Liver (tissue), 9 donors: ENCODE data around the gene CUX1. TPM values are rescaled to one million over a fixed set of nuclear protein-coding genes. Genes with fewer than 3 reads are reported as not detected.

Experiments used
- DNase-seq: peaks from one replicate; pipeline ENCODE4 v3.0.0-alpha.2; 2017; ENCODE audit warnings: low spot score
- H3K27ac ChIP-seq, 2 donors: one replicate each; pipeline ENCODE4 v1.7.0; 2013; ENCODE audit warnings: inconsistent platforms in 2 of 2, low read length in 2 of 2, control low read depth in 1 of 2, low read depth in 1 of 2, mild to moderate bottlenecking in 1 of 2
- H3K27me3 ChIP-seq, 4 donors: one replicate each; pipeline versions ENCODE4 v1.6.1 to v1.7.0; 2013; ENCODE audit warnings: low read length in 3 of 4, inconsistent platforms in 1 of 4, mild to moderate bottlenecking in 1 of 4, moderate library complexity in 1 of 4; ENCODE audit not compliant: control insufficient read depth in 4 of 4, insufficient read depth in 4 of 4
- H3K36me3 ChIP-seq, 4 donors: one replicate each; pipeline versions ENCODE4 v1.6.1 to v1.7.0; 2013; ENCODE audit warnings: low read length in 3 of 4, mild to moderate bottlenecking in 3 of 4, low read depth in 1 of 4, moderate library complexity in 1 of 4; ENCODE audit not compliant: control insufficient read depth in 4 of 4, insufficient read depth in 3 of 4
- H3K4me1 ChIP-seq, 4 donors: one replicate each; pipeline versions ENCODE4 v1.6.1 to v1.7.0; 2013; ENCODE audit warnings: low read length in 3 of 4, mild to moderate bottlenecking in 3 of 4, moderate library complexity in 1 of 4; ENCODE audit not compliant: control insufficient read depth in 4 of 4, insufficient read depth in 4 of 4
- H3K4me3 ChIP-seq, 3 donors: one replicate each; pipeline versions ENCODE4 v1.6.1 to v1.7.0; 2013; ENCODE audit warnings: low read length in 3 of 3, control low read depth in 1 of 3, low read depth in 1 of 3, mild to moderate bottlenecking in 1 of 3
- H3K9ac ChIP-seq, 2 donors: one replicate each; pipeline ENCODE4 v1.7.0; 2013; ENCODE audit warnings: low read length in 2 of 2, mild to moderate bottlenecking in 2 of 2, moderate library complexity in 2 of 2, control low read depth in 1 of 2, low read depth in 1 of 2
- H3K9me3 ChIP-seq, 4 donors: one replicate each; pipeline versions ENCODE4 v1.6.1 to v1.7.0; 2013; ENCODE audit warnings: low read length in 3 of 4; ENCODE audit not compliant: control insufficient read depth in 4 of 4
- EGR1 ChIP-seq, 2 donors: IDR thresholded peaks; 2 replicates each; pipeline ENCODE4 v1.6.1; 2016 to 2018; ENCODE audit warnings: antibody characterized with exemption in 2 of 2, low read depth in 2 of 2
- GABPA ChIP-seq, 2 donors: IDR thresholded peaks in 1 of 2; conservative IDR thresholded peaks in 1 of 2; 2 replicates each; pipeline ENCODE4 v1.6.1; 2016; ENCODE audit warnings: antibody characterized with exemption in 2 of 2, mild to moderate bottlenecking in 1 of 2, moderate library complexity in 1 of 2
- HNF4A ChIP-seq, 2 donors: conservative IDR thresholded peaks; 2 replicates each; pipeline ENCODE4 v1.6.1; 2016; ENCODE audit warnings: antibody characterized with exemption in 2 of 2, mild to moderate bottlenecking in 2 of 2
- HNF4G ChIP-seq: IDR thresholded peaks from 2 replicates; pipeline ENCODE4 v1.6.1; 2016; ENCODE audit warnings: antibody characterized with exemption
- JUND ChIP-seq, 2 donors: IDR thresholded peaks; 2 replicates each; pipeline ENCODE4 v1.6.1; 2016; ENCODE audit warnings: antibody characterized with exemption in 2 of 2
- NR2F2 ChIP-seq: IDR thresholded peaks from 2 replicates; pipeline ENCODE4 v1.6.1; 2016; ENCODE audit warnings: antibody characterized with exemption
- RAD21 ChIP-seq, 2 donors: IDR thresholded peaks; 2 replicates each; pipeline ENCODE4 v1.6.1; 2016; ENCODE audit warnings: antibody characterized with exemption in 2 of 2, mild to moderate bottlenecking in 2 of 2
- REST ChIP-seq: IDR thresholded peaks from 2 replicates; pipeline ENCODE4 v1.6.1; 2016; ENCODE audit warnings: antibody characterized with exemption, mild to moderate bottlenecking
- RXRA ChIP-seq, 2 donors: IDR thresholded peaks; 2 replicates each; pipeline ENCODE4 v1.6.1; 2017 to 2018; ENCODE audit warnings: antibody characterized with exemption in 2 of 2, mild to moderate bottlenecking in 1 of 2
- SP1 ChIP-seq: IDR thresholded peaks from 2 replicates; pipeline ENCODE4 v1.6.1; 2018; ENCODE audit warnings: antibody characterized with exemption, mild to moderate bottlenecking
- YY1 ChIP-seq: IDR thresholded peaks from 2 replicates; pipeline ENCODE4 v1.6.1; 2016; ENCODE audit warnings: antibody characterized with exemption, mild to moderate bottlenecking
- whole genome bisulfite sequencing: extraction: QIAGEN DNeasy Blood & Tissue Kit; methylation state at CpG from one replicate; pipeline ENCODE4 v1.1.7; 2013; 5-methylcytosine and 5-hydroxymethylcytosine counted together
- polyA plus RNA-seq, 2 donors: library from polyadenylated mRNA; stranded (reverse) in 1 of 2; unstranded in 1 of 2; fragments of 200-250 nt in 1 of 2; fragments of >200 nt in 1 of 2; fragmentation: Nextera tagmentation in 1 of 2; extraction: Ambion mirVana in 1 of 2; gene quantifications; one replicate each; pipeline versions ENCODE4 v1.2.1 to v1.2.3, GENCODE V29; 2013 to 2015
- total RNA-seq, 2 donors: library from RNA; depleted of rRNA; stranded (reverse); fragments of >200 nt; gene quantifications; one replicate each; pipeline ENCODE4 v1.2.3, GENCODE V29; 2014
- TF ChIP-seq, protein P1 (sequence below): fragments of 150-350 bp; IDR thresholded peaks from 2 replicates; pipeline ENCODE4 v1.5.1; 2017; ENCODE audit warnings: improper control_type of control experiment, low read depth, low read length; ENCODE audit not compliant: missing input control
- TF ChIP-seq, protein P2 (sequence below): IDR thresholded peaks from 2 replicates; pipeline ENCODE4 v1.6.1; 2016; ENCODE audit warnings: antibody characterized with exemption
- TF ChIP-seq, protein P3 (sequence below): IDR thresholded peaks from 2 replicates; pipeline ENCODE4 v1.6.1; 2016; ENCODE audit warnings: antibody characterized with exemption
- TF ChIP-seq, protein P4 (sequence below): IDR thresholded peaks from 2 replicates; pipeline ENCODE4 v1.6.1; 2016; ENCODE audit warnings: antibody characterized with exemption
- donor health status: healthy.
- donor health status: healthy.
- donor health status: healthy.
- donor health status: healthy.
- donor health status: healthy.

CUX1 gene
- total and polyA plus RNA-seq, 4 donors: 18.6 to 40.6 (median 21.4) TPM

DNA sequence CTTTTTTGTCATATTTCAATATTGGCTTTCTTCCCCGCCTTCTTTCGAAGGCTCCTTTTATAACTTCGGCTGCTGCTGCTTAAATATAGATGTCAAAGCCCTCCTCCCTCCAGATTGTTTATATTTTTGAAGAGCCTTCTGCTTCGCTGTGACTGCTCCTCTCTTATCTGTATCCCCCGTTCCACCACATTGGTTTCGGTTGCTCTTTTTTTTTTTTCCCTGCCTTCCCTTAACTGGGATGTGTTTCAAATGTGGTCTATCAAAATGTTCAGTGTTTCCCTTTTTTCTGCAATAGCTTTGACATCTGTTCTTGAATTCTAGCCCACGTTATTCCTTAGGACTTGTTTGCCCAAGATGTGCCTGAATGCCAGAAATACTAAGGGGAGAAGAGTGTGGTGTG is 96.4 kb downstream of the CUX1 start (continued):
- no peak for TF ChIP-seq REST
- no peak for TF ChIP-seq NR2F2

GRCh38 chr7:101915000-101915399 is 97.6 kb downstream of the CUX1 start:
- DNase-seq: no peak
- peak overlapping the region in 1 of 2 donors; percentile 6 for H3K27ac ChIP-seq
- peaks cover 0 to 12% (median 7%) of the 10 kb centered on the region in 4 donors for H3K36me3 ChIP-seq
- no peak overlapping the region for H3K9ac ChIP-seq
- H3K4me1 ChIP-seq: peaks cover 0 to 15% (median 2%) of the 10 kb centered on the region in 4 donors
- no peak overlapping the region for H3K4me3 ChIP-seq
- TF ChIP-seq EGR1 (IDR thresholded peaks at IDR 0.05; ENCODE audit: low read depth in 2 of 2) (no peak), HNF4A (conservative IDR thresholded peaks at IDR 0.05) (peak in 1 of 2 donors; percentile 25), NR2F2 (no peak), RXRA (IDR thresholded peaks at IDR 0.05) (peak in 1 of 2 donors; percentile 28), RAD21 (IDR thresholded peaks at IDR 0.05) (peak; percentile 23 to 35)
- TF ChIP-seq, protein P1, sequence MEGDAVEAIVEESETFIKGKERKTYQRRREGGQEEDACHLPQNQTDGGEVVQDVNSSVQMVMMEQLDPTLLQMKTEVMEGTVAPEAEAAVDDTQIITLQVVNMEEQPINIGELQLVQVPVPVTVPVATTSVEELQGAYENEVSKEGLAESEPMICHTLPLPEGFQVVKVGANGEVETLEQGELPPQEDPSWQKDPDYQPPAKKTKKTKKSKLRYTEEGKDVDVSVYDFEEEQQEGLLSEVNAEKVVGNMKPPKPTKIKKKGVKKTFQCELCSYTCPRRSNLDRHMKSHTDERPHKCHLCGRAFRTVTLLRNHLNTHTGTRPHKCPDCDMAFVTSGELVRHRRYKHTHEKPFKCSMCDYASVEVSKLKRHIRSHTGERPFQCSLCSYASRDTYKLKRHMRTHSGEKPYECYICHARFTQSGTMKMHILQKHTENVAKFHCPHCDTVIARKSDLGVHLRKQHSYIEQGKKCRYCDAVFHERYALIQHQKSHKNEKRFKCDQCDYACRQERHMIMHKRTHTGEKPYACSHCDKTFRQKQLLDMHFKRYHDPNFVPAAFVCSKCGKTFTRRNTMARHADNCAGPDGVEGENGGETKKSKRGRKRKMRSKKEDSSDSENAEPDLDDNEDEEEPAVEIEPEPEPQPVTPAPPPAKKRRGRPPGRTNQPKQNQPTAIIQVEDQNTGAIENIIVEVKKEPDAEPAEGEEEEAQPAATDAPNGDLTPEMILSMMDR: no peak
- no peaks in the 10 kb centered on the region for H3K9me3 ChIP-seq
- no peaks in the 10 kb centered on the region for H3K27me3 ChIP-seq
- 77% methylated on average over 15 of the region's 15 CpGs for WGBS

DNA sequence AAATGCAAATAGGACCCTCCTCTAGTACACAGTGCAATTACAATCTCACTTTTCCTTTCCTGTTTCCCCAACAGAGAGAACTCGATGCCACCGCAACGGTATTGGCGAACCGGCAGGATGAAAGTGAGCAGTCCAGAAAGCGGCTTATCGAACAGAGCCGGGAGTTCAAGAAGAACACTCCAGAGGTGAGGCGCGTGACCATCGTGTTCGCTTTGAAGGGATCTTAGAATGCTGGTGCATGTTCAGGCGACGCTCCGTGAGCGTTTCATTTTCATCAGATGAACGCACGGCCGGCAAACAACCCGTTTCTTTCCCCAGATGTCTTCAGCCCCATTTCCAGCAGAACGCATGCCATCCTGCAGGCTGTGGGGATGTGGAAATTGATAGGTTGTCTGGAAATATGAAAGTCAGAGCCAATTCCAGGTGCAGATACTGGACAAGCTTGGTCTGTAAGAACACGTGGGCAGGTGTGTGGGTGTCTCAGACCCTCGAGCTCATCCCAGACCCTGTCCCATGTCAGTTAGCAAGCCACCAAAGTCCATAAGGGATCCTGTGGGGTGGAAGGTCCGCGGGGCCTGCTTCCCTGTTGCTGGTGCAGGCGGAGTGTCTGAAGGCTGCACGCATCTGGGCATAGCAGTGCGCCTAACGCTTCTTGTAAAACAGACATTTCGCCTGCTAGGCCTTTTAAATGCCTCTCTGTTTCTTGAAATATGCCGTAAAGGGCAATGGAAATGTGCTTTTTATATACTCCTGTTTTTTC is 98.8 kb downstream of the CUX1 start:
- DNase-seq: no peak
- H3K4me3 ChIP-seq: no peak overlapping the region
- no peaks in the 10 kb centered on the region for H3K27me3 ChIP-seq
- H3K9ac ChIP-seq: no peak overlapping the region
- WGBS: 97% methylated on average over 31 of the region's 31 CpGs
- H3K4me1 ChIP-seq: peaks cover 0 to 15% (median 2%) of the 10 kb centered on the region in 4 donors
- no peaks in the 10 kb centered on the region for H3K9me3 ChIP-seq
- H3K36me3 ChIP-seq: peaks cover 0 to 12% (median 7%) of the 10 kb centered on the region in 4 donors
- H3K27ac ChIP-seq: no peak overlapping the region
- no peak for TF ChIP-seq GABPA (IDR thresholded peaks at IDR 0.05 in 1 of 2, conservative IDR thresholded peaks at IDR 0.05 in 1 of 2)
- no peak for TF ChIP-seq YY1
- no peak for TF ChIP-seq NR2F2
- no peak for TF ChIP-seq HNF4A (conservative IDR thresholded peaks at IDR 0.05)
- TF ChIP-seq, protein P2, sequence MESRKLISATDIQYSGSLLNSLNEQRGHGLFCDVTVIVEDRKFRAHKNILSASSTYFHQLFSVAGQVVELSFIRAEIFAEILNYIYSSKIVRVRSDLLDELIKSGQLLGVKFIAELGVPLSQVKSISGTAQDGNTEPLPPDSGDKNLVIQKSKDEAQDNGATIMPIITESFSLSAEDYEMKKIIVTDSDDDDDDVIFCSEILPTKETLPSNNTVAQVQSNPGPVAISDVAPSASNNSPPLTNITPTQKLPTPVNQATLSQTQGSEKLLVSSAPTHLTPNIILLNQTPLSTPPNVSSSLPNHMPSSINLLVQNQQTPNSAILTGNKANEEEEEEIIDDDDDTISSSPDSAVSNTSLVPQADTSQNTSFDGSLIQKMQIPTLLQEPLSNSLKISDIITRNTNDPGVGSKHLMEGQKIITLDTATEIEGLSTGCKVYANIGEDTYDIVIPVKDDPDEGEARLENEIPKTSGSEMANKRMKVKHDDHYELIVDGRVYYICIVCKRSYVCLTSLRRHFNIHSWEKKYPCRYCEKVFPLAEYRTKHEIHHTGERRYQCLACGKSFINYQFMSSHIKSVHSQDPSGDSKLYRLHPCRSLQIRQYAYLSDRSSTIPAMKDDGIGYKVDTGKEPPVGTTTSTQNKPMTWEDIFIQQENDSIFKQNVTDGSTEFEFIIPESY: no peak
- TF ChIP-seq, protein P3, sequence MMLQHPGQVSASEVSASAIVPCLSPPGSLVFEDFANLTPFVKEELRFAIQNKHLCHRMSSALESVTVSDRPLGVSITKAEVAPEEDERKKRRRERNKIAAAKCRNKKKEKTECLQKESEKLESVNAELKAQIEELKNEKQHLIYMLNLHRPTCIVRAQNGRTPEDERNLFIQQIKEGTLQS: no peak
- TF ChIP-seq HNF4G: no peak
- TF ChIP-seq SP1: no peak
- TF ChIP-seq, protein P4, sequence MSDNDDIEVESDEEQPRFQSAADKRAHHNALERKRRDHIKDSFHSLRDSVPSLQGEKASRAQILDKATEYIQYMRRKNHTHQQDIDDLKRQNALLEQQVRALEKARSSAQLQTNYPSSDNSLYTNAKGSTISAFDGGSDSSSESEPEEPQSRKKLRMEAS: no peak
- no peak for TF ChIP-seq RAD21 (IDR thresholded peaks at IDR 0.05)
- no peak for TF ChIP-seq EGR1 (IDR thresholded peaks at IDR 0.05; ENCODE audit: low read depth in 2 of 2)
- TF ChIP-seq JUND (IDR thresholded peaks at IDR 0.05): no peak
- TF ChIP-seq, protein P1: no peak
